Measurements from ENCODE around the gene ANO3.

DNA sequence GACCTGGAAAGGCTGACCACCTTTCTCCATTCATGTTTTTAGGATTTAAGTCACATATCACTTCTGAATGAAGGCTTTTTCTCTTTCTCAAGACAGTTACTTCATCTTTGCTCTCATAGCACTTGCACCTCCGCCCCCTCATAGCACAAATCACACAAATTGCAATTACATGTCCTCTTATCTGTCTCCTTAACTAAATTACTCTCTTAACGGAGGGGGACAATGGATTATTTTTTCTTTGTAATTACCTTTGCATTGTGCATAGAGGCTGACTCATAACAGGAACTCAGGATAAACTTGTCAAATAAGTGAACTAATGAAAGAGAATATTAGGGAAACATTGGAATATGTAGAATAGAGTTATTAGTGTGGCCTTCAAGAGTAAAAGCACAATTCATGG is 145.5 kb downstream of the ANO3 start:
- TF ChIP-seq, protein P1, sequence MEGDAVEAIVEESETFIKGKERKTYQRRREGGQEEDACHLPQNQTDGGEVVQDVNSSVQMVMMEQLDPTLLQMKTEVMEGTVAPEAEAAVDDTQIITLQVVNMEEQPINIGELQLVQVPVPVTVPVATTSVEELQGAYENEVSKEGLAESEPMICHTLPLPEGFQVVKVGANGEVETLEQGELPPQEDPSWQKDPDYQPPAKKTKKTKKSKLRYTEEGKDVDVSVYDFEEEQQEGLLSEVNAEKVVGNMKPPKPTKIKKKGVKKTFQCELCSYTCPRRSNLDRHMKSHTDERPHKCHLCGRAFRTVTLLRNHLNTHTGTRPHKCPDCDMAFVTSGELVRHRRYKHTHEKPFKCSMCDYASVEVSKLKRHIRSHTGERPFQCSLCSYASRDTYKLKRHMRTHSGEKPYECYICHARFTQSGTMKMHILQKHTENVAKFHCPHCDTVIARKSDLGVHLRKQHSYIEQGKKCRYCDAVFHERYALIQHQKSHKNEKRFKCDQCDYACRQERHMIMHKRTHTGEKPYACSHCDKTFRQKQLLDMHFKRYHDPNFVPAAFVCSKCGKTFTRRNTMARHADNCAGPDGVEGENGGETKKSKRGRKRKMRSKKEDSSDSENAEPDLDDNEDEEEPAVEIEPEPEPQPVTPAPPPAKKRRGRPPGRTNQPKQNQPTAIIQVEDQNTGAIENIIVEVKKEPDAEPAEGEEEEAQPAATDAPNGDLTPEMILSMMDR (IDR thresholded peaks at IDR 0.05; ENCODE audit: insufficient read depth, low read length, poor library complexity, severe bottlenecking): no peak
- no peak for TF ChIP-seq EZH2phosphoT487 (conservative IDR thresholded peaks at IDR 0.05; ENCODE audit: low read length)
